Body of pancreas (tissue), 4 donors: Measurements from ENCODE around the gene ROCK2.

Source experiments
- CTCF ChIP-seq, 7 experiments: fragments of 450-650 bp in 4 of 7; fragments of 200-600 bp in 3 of 7; sonication (generic) in 3 of 7; IDR thresholded peaks; one replicate each; pipeline ENCODE4 v1.5.1; 2016 to 2019; ENCODE audit warnings: antibody characterized with exemption in 7 of 7
- POLR2A ChIP-seq, 3 donors: fragments of 450-650 bp; IDR thresholded peaks; one replicate each; pipeline ENCODE4 v1.6.1; 2016; ENCODE audit warnings: antibody characterized with exemption in 3 of 3, mild to moderate bottlenecking in 2 of 3

- TF ChIP-seq POLR2A (IDR thresholded peaks at IDR 0.05), result no peak
- no peak for TF ChIP-seq CTCF (IDR thresholded peaks at IDR 0.05)
Observed at GRCh38 chr2:11288431-11288830, 56.0 kb downstream of the ROCK2 start.
